ENCODE measurements around the gene NHLRC2.
A peak's percentile ranks its signal among the peaks of the same experiment; 100 is the strongest.

The NHLRC2 gene

GRCh38 chr10:113911839-113912238 lies 57.4 kb downstream of the NHLRC2 start:
- no peak for DNase-seq (ENCODE audit: low spot score)

- DNase-seq (ENCODE audit: low spot score), result no peak
These were observed 58.1 kb downstream of the NHLRC2 start for GRCh38 chr10:113912582-113912981.

- no peak for DNase-seq (ENCODE audit: low spot score)
These were observed 60.5 kb downstream of the NHLRC2 start for GRCh38 chr10:113914956-113915355.

GRCh38 chr10:113915540-113915939 lies 61.1 kb downstream of the NHLRC2 start:
- DNase-seq (ENCODE audit: low spot score), result no peak

GRCh38 chr10:113916053-113916452 lies 61.6 kb downstream of the NHLRC2 start:
- no peak for DNase-seq (ENCODE audit: low spot score)

- no peak for DNase-seq (ENCODE audit: low spot score)
These were observed 63.2 kb downstream of the NHLRC2 start for GRCh38 chr10:113917636-113918035.

GRCh38 chr10:113920114-113920513 lies 65.7 kb downstream of the NHLRC2 start:
- DNase-seq (ENCODE audit: low spot score), result no peak

- DNase-seq (ENCODE audit: low spot score), result no peak
These were observed 66.4 kb downstream of the NHLRC2 start for GRCh38 chr10:113920875-113921274.

GRCh38 chr10:113921561-113922370 lies 67.3 kb downstream of the NHLRC2 start:
- no peak for DNase-seq (ENCODE audit: low spot score)

- DNase-seq (ENCODE audit: low spot score), result peak; percentile 14
These were observed 68.5 kb downstream of the NHLRC2 start for GRCh38 chr10:113922787-113923570.

GRCh38 chr10:113924186-113924585 lies 69.7 kb downstream of the NHLRC2 start:
- no peak for DNase-seq (ENCODE audit: low spot score)

- no peak for DNase-seq (ENCODE audit: low spot score)
These were observed 70.2 kb downstream of the NHLRC2 start for GRCh38 chr10:113924664-113925063.

- DNase-seq (ENCODE audit: low spot score), result no peak
These were observed 73.0 kb downstream of the NHLRC2 start for GRCh38 chr10:113927440-113927839.

- no peak for DNase-seq (ENCODE audit: low spot score)
These were observed 74.4 kb downstream of the NHLRC2 start for GRCh38 chr10:113928830-113929229.

- no peak for DNase-seq (ENCODE audit: low spot score)
These were observed 75.1 kb downstream of the NHLRC2 start for GRCh38 chr10:113929522-113929921.

- DNase-seq (ENCODE audit: low spot score), result no peak
These were observed 76.1 kb downstream of the NHLRC2 start for GRCh38 chr10:113930482-113931057.

GRCh38 chr10:113932854-113933253 lies 78.4 kb downstream of the NHLRC2 start:
- no peak for DNase-seq (ENCODE audit: low spot score)

- DNase-seq (ENCODE audit: low spot score), result no peak
These were observed 79.6 kb downstream of the NHLRC2 start for GRCh38 chr10:113933894-113934532.

- no peak for DNase-seq (ENCODE audit: low spot score)
These were observed 82.8 kb downstream of the NHLRC2 start for GRCh38 chr10:113937258-113937657.

- no peak for DNase-seq (ENCODE audit: low spot score)
These were observed 83.3 kb downstream of the NHLRC2 start for GRCh38 chr10:113937756-113938155.

GRCh38 chr10:113939212-113939860 lies 84.9 kb downstream of the NHLRC2 start:
- DNase-seq (ENCODE audit: low spot score), result no peak

- DNase-seq (ENCODE audit: low spot score), result no peak
These were observed 86.7 kb downstream of the NHLRC2 start for GRCh38 chr10:113941140-113941539.

Data from cerebellar cortex (tissue), 1 donor.